Measurements from ENCODE around the gene RARRES2.
"Not testable (repeated sequence)": the region's sequence is repeated elsewhere in the genome, so short reads cannot be mapped to it uniquely, and the experiment has no call there.

DNA sequence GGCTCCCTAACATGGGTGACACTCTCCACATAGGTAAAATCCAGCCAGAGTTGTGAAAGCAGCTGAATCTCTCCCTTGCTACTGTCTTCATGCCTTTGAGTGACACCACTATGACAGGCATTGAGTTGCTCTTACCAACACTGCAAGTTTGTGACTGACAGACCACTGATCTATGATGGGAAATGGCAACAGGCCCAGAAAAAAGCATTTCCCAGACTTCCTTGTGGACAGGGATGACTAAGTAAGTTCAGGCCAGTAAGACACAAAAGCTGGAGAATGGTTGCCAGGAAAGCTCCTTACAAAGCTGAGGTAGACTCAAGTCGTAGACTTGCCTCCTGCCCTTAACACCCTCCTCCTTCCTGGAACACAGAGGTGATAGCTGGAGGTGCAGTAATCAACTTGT is 38.5 kb downstream of the RARRES2 start:
- not testable (repeated sequence) for TF ChIP-seq YY1 (IDR thresholded peaks at IDR 0.05; ENCODE audit: insufficient read depth, insufficient read length); ZNF274 (IDR thresholded peaks at IDR 0.05; ENCODE audit: low read depth, low read length)
